Muscle of leg (tissue), 16 donors: ENCODE results near the gene CCNK. TPM values are rescaled to one million over a fixed set of nuclear protein-coding genes. Genes with fewer than 3 reads are reported as not detected.
A peak's percentile ranks its signal among the peaks of the same experiment; 100 is the strongest.

Source experiments
- DNase-seq: peaks from one replicate; pipeline ENCODE4 v3.0.0; 2013
- H3K27ac ChIP-seq: one replicate; pipeline ENCODE4 v1.5.1; 2013; ENCODE audit warnings: mild to moderate bottlenecking, low read length, control low read depth
- H3K27me3 ChIP-seq: one replicate; pipeline ENCODE4 v1.6.1; 2013; ENCODE audit warnings: low read length; ENCODE audit not compliant: control insufficient read depth, insufficient read depth
- H3K36me3 ChIP-seq: one replicate; pipeline ENCODE4 v1.6.1; 2013; ENCODE audit warnings: low read length; ENCODE audit not compliant: control insufficient read depth, insufficient read depth
- H3K4me1 ChIP-seq: one replicate; pipeline ENCODE4 v1.6.1; 2013; ENCODE audit warnings: low read length; ENCODE audit not compliant: control insufficient read depth, insufficient read depth
- H3K4me3 ChIP-seq: one replicate; pipeline ENCODE4 v1.5.1; 2013; ENCODE audit warnings: low read length, control low read depth
- H3K9me3 ChIP-seq: replicated peaks from 2 replicates; pipeline ENCODE4 v1.6.1; 2013; ENCODE audit warnings: low read depth, low read length; ENCODE audit not compliant: control insufficient read depth
- WGBS: methylation state at CpG from one replicate; pipeline ENCODE4 v1.1.5; 2013; ENCODE audit warnings: missing lambda C conversion rate; ENCODE audit not compliant: insufficient coverage; 5-methylcytosine and 5-hydroxymethylcytosine counted together
- long read RNA-seq, 11 donors: transcript quantifications; one replicate each; lab custom pipeline, GENCODE V29; 2026
- polyA plus RNA-seq, 8 donors: library from polyadenylated mRNA; unstranded; fragments of 120-200 nt; gene quantifications; one replicate each; pipeline versions ENCODE4 v1.2.1 to v1.2.3, GENCODE V29; 2013; ENCODE audit warnings: inconsistent platforms in 1 of 8, low replicate concordance in 1 of 8; ENCODE audit not compliant: insufficient read length in 8 of 8, insufficient read depth in 1 of 8
- total RNA-seq: library from RNA; stranded (reverse); fragments of 120-200 nt; gene quantifications from one replicate; pipeline ENCODE4 v1.2.4, GENCODE V29; 2013

CCNK gene
- total RNA-seq (18.0 TPM), polyA plus RNA-seq (10 to 100 TPM; 27.7 to 41.9 (median 35.5) TPM)
- long read RNA-seq, donor 1, partial matches to known transcripts = 7 of 9 reads
- long read RNA-seq, donor 1, other reads (novel, unspliced or antisense) = 0 of 9 reads
- long read RNA-seq, donor 2 = 0 reads
- long read RNA-seq, donor 3, transcript CCNK-201 (11 exons, 3,524 nt) = major isoform, 7 of 31 reads
- long read RNA-seq, donor 3, partial matches to known transcripts = 23 of 31 reads
- long read RNA-seq, donor 3, other reads (novel, unspliced or antisense) = 0 of 31 reads
- long read RNA-seq, donor 4, partial matches to known transcripts = 16 of 17 reads
- long read RNA-seq, donor 4, other reads (novel, unspliced or antisense) = 0 of 17 reads
- long read RNA-seq, donor 5, transcript CCNK-201 (11 exons, 3,524 nt) = major isoform, 6 of 64 reads
- long read RNA-seq, donor 5, partial matches to known transcripts = 55 of 64 reads
- long read RNA-seq, donor 5, other reads (novel, unspliced or antisense) = 0 of 64 reads
- long read RNA-seq, donor 6, partial matches to known transcripts = 5 of 8 reads
- long read RNA-seq, donor 6, other reads (novel, unspliced or antisense) = 0 of 8 reads
- long read RNA-seq, donor 7, partial matches to known transcripts = 29 of 30 reads
- long read RNA-seq, donor 7, other reads (novel, unspliced or antisense) = 0 of 30 reads
- long read RNA-seq, donor 8, partial matches to known transcripts = 17 of 21 reads
- long read RNA-seq, donor 8, other reads (novel, unspliced or antisense) = 0 of 21 reads
- long read RNA-seq, donor 9, partial matches to known transcripts = 19 of 22 reads
- long read RNA-seq, donor 9, other reads (novel, unspliced or antisense) = 0 of 22 reads
- long read RNA-seq, donor 10, partial matches to known transcripts = 29 of 30 reads
- long read RNA-seq, donor 10, other reads (novel, unspliced or antisense) = 0 of 30 reads
- long read RNA-seq, donor 11, partial matches to known transcripts = 20 of 24 reads
- long read RNA-seq, donor 11, other reads (novel, unspliced or antisense) = 0 of 24 reads

DNA sequence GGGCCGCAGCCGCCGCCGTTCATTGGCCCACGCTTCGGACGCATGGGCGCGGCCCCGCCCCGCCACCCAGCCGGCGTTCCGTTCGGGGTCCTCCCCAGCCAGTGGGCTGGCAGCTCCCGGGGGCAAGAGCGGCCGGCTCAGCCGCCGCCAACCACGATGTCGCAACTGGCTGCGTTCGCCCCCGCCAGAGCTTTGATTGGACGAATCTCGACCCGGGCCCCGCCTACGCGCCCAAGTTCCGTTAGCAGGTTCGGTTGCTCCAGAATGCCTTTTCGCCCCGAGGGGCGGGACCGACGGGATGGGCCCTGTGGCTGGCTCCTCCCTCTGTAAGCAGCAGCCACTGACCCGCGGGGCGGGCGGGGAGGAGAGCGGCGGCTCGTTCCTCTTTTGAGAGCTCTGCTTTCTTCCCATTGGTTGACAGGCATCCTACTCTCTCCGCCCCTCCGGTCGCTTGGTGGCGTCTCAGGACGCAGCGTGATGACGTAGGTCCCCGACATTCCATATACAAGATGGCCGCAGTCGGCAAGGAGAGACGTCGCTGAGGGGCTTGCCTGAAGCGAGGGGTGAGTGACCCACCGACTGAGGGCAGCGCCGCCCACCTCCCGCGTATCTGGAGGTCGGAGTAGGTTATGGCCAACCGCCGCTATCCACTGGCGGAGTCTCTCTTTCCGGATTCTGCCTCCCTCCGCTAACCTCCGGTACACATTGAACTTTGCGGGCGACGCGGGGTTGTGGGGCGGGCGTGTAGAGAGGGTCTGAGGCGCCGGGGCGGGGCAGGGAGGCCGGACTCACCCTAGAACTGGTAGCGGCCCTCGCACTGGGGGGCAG is at the start of gene CCNK:
TSS of gene CCNK (plus strand) at position 493 of the 828 bp plus-strand sequence. CDS start 11,269 bp downstream, outside the sequence.
- no peaks in the 10 kb centered on the region for H3K36me3 ChIP-seq
- H3K4me1 ChIP-seq = peaks cover 14% of the 10 kb centered on the region
- H3K9me3 ChIP-seq = no peaks in the 10 kb centered on the region
- DNase-seq = peak; percentile 100
- H3K27ac ChIP-seq = peak within 1 kb of the TSS; percentile 95
- no peaks in the 10 kb centered on the region for H3K27me3 ChIP-seq
- under 1% methylated on average over 61 of the region's 82 CpGs for WGBS
- H3K4me3 ChIP-seq = peak within 1 kb of the TSS; percentile 97

DNA sequence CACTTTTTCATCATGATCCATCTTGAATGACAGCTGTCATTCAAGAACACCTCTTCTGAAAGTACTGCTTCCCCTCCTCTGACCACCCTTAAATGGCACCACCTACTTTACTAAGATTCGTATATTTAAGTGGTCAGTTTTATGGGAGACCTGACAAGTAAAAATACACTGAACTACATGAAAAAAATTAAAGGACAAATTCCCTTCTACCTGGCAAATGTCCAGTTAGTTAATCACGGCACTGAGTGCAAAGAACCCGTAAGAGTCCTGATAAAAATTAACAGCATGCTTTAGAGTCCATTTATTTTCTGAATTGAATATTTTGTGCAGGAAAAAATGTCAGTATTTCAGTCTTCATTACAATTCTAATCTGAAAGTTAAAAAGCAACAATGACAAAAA is 49.2 kb upstream of the CCNK start:
- H3K36me3 ChIP-seq = peaks cover 28% of the 10 kb centered on the region
- no peak overlapping the region for H3K4me3 ChIP-seq
- H3K27me3 ChIP-seq = no peaks in the 10 kb centered on the region
- peaks cover 8% of the 10 kb centered on the region for H3K9me3 ChIP-seq
- no CpG with 5 or more reads among the region's 3 CpGs for WGBS
- no peak for DNase-seq
- H3K4me1 ChIP-seq = peaks cover 6% of the 10 kb centered on the region
- no peak overlapping the region for H3K27ac ChIP-seq

DNA sequence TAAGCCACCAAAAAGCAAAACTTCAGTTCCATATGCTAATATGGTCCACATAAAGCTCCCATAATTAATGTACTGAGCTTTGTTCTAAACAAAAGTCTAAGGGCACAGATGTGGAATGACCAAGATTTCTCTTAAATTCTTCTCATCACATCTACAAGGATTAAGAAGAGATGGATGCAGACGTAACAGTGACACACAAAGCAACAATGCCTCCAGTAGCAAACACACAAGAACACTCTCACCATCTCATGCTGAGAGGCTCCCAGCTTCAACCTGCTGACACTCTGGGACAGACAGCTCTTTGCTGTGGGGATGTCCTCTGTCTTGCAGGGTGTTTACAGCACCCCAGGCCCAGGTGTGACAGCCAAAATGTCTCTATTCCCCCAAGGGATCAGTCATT is 48.7 kb upstream of the CCNK start:
- Histone ChIP-seq H3K4me1 (peaks cover 6% of the 10 kb centered on the region), H3K27ac (no peak overlapping the region), H3K27me3 (no peaks in the 10 kb centered on the region), H3K36me3 (peaks cover 33% of the 10 kb centered on the region), H3K4me3 (no peak overlapping the region), H3K9me3 (peaks cover 8% of the 10 kb centered on the region)
- no peak for DNase-seq
- 80% methylated on average over 1 of the region's 1 CpG for WGBS

DNA sequence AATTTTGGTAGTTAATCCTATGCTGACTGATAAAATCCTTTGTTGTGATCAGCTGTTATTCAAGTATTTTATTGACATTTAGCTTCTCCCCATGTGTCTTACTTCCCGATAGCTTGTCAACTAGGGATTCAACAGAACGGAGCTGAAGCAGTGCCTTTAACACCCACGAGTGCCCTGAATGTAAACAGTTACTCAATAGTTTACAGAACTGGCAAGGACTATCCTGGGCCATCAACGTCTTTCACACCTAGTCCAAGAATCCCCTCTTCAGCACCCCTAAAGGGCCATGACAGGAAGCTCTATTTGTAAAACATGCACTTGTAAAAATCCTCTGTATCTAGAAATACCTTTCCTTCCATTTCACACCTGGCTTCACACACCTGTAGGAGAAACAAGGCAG is 45.9 kb upstream of the CCNK start:
- no peaks in the 10 kb centered on the region for H3K4me1 ChIP-seq
- no peak for DNase-seq
- H3K4me3 ChIP-seq = no peak overlapping the region
- H3K36me3 ChIP-seq = peaks cover 29% of the 10 kb centered on the region
- H3K27ac ChIP-seq = no peak overlapping the region
- 50% methylated on average over 4 of the region's 4 CpGs for WGBS
- H3K27me3 ChIP-seq = no peaks in the 10 kb centered on the region
- H3K9me3 ChIP-seq = peaks cover 2% of the 10 kb centered on the region

DNA sequence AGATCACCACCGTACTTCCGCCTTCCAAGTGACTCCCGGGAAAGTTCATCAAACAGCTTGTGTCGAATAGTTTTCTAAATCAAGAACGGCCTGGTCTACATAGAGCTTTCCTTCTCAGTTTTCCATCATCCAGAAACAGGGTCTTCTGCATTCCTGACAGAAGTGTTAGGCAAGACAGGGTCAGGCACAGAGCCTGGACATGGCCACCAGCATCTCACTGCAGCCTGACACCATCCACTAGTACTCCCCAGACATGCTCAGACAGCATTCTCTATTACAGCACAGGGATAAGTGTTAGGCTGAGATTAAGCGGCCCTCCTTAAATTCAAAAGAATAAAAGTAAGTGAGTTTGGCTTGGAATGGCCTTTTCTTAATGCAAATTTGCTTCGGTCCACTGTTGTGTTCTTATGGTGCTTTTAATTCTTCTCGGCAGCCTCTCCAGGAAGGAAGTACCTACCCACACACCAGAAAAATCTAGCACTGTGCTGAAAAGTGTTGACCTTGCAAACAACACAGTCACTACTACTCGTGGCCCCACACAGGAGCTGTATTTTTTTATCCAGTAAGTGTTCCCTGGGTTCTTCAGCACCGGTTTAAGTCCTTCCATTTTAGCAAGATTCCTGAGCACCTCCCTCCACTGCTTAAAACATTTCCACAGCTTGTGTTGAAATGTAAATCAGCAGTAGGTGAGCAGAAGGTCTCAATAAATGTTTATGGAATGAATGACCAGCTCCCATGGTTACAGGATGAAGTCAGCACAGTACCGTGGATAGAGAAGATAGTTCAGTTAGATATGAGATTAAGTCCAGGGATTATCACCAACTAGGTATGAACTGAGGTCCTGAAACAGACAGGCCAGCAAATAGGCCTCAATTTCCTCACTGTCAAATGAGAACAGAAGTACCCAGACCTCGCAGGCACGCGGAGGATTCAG is 44.7 kb upstream of the CCNK start:
- Histone ChIP-seq H3K36me3 (peaks cover 27% of the 10 kb centered on the region), H3K4me3 (no peak overlapping the region), H3K9me3 (peaks cover 2% of the 10 kb centered on the region), H3K27me3 (no peaks in the 10 kb centered on the region), H3K27ac (no peak overlapping the region), H3K4me1 (no peaks in the 10 kb centered on the region)
- WGBS = 77% methylated on average over 6 of the region's 14 CpGs
- peak; percentile 21 for DNase-seq

DNA sequence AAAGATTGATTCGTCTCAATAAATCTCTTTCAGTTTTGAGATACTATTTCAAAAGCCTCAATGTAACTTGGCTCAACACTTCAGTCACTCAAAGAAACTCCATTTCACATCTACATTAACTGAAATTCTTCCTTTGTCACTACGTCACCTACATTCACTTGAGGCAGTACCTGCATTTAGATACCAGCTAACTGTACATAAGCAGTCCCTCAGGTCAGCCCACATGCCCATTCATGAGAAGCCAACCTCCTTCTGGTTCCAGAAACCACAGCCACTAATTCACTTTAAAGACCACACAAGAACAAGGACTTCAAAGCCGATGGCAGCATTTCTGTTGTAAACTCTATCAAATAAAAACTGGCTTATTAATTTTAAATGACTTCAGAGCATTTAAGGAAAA is 43.5 kb upstream of the CCNK start:
- H3K27ac ChIP-seq = no peak overlapping the region
- H3K36me3 ChIP-seq = peaks cover 27% of the 10 kb centered on the region
- H3K9me3 ChIP-seq = peaks cover 2% of the 10 kb centered on the region
- no peak for DNase-seq
- H3K4me3 ChIP-seq = no peak overlapping the region
- WGBS = 43% methylated on average over 2 of the region's 3 CpGs
- H3K27me3 ChIP-seq = no peaks in the 10 kb centered on the region
- peaks cover 2% of the 10 kb centered on the region for H3K4me1 ChIP-seq

DNA sequence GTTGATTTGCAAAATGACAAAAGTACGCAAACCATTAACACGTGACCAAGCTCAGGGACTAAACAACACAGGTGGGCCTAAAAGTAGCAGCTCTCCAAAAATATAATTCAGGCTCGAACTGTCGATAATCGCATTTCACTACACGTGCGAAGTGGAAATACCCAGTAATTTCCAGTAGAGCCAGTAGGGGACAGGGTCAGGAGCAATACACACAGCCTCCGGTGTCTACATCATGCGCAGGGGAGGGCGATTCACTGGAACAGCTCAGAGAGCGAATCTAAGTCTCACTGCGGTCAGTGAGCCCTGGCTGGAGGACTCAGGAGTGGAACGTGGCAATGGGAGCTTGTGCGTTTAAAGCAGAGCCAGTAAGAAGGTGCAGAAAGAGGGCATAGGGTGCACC is 40.9 kb upstream of the CCNK start:
- H3K4me1 ChIP-seq = peaks cover 2% of the 10 kb centered on the region
- H3K36me3 ChIP-seq = peaks cover 25% of the 10 kb centered on the region
- H3K4me3 ChIP-seq = no peak overlapping the region
- no peak overlapping the region for H3K27ac ChIP-seq
- H3K27me3 ChIP-seq = no peaks in the 10 kb centered on the region
- no peaks in the 10 kb centered on the region for H3K9me3 ChIP-seq
- no peak for DNase-seq
- WGBS = 80% methylated on average over 13 of the region's 14 CpGs

DNA sequence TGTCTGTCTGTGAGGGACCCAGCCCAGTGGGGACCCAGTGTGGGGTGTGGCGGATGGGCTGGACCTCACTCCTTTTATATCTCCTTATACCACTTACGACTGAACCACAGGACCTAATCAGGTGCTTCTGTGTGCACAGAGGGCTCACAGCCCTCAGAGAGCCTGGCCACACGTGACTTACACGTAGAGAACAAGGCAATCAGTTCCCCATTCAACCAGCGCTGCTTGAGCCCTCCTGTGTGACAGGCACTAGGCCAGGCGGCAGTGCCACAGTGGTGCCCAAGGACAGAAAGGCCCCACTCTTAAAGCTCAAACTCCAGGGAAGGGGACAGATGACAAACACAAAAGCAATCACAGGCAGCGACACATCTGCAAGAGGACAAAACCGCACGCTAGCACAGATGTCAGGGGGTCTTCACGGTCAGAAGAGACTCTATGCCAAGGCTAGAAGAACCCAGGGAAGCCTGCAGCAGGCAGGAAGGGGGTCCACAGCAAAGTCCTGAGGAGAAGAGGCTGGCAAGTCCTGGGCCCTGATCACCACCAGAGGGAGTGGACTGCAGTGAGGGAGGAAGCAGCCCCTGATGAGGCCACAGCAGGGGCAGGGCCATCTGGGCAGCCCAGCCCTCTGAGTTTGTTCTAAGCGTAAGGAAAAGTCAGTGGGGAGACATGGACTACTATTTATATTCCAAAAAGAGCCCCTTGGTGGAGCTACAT is 39.9 kb upstream of the CCNK start:
- WGBS = 86% methylated on average over 10 of the region's 11 CpGs
- no peak overlapping the region for H3K27ac ChIP-seq
- H3K4me3 ChIP-seq = no peak overlapping the region
- peaks cover 2% of the 10 kb centered on the region for H3K4me1 ChIP-seq
- H3K9me3 ChIP-seq = no peaks in the 10 kb centered on the region
- no peaks in the 10 kb centered on the region for H3K27me3 ChIP-seq
- peak; percentile 15 for DNase-seq
- H3K36me3 ChIP-seq = peaks cover 26% of the 10 kb centered on the region
